HepG2 (cell line): ENCODE measurements around the gene MAPK6. TPM values are rescaled to one million over a fixed set of nuclear protein-coding genes. Genes with fewer than 3 reads are reported as not detected.

Experiments
- FOXP4 ChIP-seq: sonication (generic); formaldehyde crosslinking; IDR thresholded peaks from 2 replicates; pipeline ENCODE4 v1.4.0; 2020; ENCODE audit warnings: missing genetic modification reagents
- GZF1 ChIP-seq: sonication (generic); formaldehyde crosslinking; IDR thresholded peaks from 2 replicates; pipeline ENCODE4 v1.5.1; 2020; ENCODE audit warnings: mild to moderate bottlenecking, missing genetic modification reagents
- MXD1 ChIP-seq: sonication (generic); formaldehyde crosslinking; IDR thresholded peaks from 2 replicates; pipeline ENCODE4 v1.4.0; 2020; ENCODE audit warnings: mild to moderate bottlenecking, missing genetic modification reagents
- NCOA2 ChIP-seq: sonication (generic); formaldehyde crosslinking; IDR thresholded peaks from 2 replicates; pipeline ENCODE4 v1.8.0; 2022; ENCODE audit warnings: inconsistent platforms
- RAD51 ChIP-seq: fragments of 450-650 bp; IDR thresholded peaks from 2 replicates; pipeline ENCODE4 v1.6.1; 2016; ENCODE audit warnings: borderline replicate concordance
- RELA ChIP-seq: sonication (generic); formaldehyde crosslinking; IDR thresholded peaks from 2 replicates; pipeline ENCODE4 v1.4.0; 2020; ENCODE audit warnings: missing genetic modification reagents
- TAF15 ChIP-seq: fragments of 200-400 bp; formaldehyde crosslinking; IDR thresholded peaks from one replicate; pipeline ENCODE4 v1.6.1; 2018; ENCODE audit warnings: mild to moderate bottlenecking, low read depth, low read length; ENCODE audit not compliant: poor library complexity, severe bottlenecking
- TFDP2 ChIP-seq: sonication (generic); formaldehyde crosslinking; IDR thresholded peaks from 2 replicates; pipeline ENCODE4 v1.4.0; 2020; ENCODE audit warnings: missing genetic modification reagents
- ZNF10 ChIP-seq: sonication (generic); formaldehyde crosslinking; IDR thresholded peaks from 2 replicates; pipeline ENCODE4 v1.4.0; 2020; ENCODE audit warnings: mild to moderate bottlenecking, low read depth, missing genetic modification reagents, borderline replicate concordance
- ZNF670 ChIP-seq: sonication (generic); formaldehyde crosslinking; IDR thresholded peaks from 2 replicates; pipeline ENCODE4 v1.8.0; 2022; ENCODE audit warnings: mild to moderate bottlenecking, missing genetic modification reagents, borderline replicate concordance
- polyA plus RNA-seq, 8 experiments: library from polyadenylated mRNA; depleted of rRNA in 3 of 8; stranded (reverse) in 7 of 8; unstranded in 1 of 8; fragments of >200 nt; fragmentation: Illumina TruSeq in 4 of 8; extraction: Trizol in 4 of 8; gene quantifications; 2 replicates each; pipeline versions ENCODE4 v1.2.1 to v1.2.3, GENCODE V29; 2011 to 2016; ENCODE audit warnings: low read depth in 4 of 8, missing spikeins in 1 of 8, mixed read lengths in 1 of 8; ENCODE audit not compliant: insufficient read depth in 1 of 8
- total RNA-seq, 5 experiments: library from RNA; depleted of rRNA; stranded (reverse); fragments of >200 nt; fragmentation: Illumina TruSeq; extraction: Trizol; gene quantifications; 2 replicates each; pipeline ENCODE4 v1.2.3, GENCODE V29; 2016; ENCODE audit warnings: low read depth in 1 of 5
- TF ChIP-seq, protein P1 (sequence below): IDR thresholded peaks from 2 replicates; pipeline ENCODE4 v1.6.1; 2016; ENCODE audit warnings: low read depth, control low read depth
- TF ChIP-seq, protein P2 (sequence below): sonication (generic); formaldehyde crosslinking; IDR thresholded peaks from one replicate; pipeline ENCODE4 v1.5.1; 2020; ENCODE audit warnings: mild to moderate bottlenecking, missing genetic modification reagents; ENCODE audit errors: not compliant biosample characterization

Gene MAPK6
- total and polyA plus RNA-seq, 2 of the 13 experiments (the other 11 are each of a cell fraction or from before 2014, with no cell fraction given) = 89.5 to 99.7 TPM

DNA sequence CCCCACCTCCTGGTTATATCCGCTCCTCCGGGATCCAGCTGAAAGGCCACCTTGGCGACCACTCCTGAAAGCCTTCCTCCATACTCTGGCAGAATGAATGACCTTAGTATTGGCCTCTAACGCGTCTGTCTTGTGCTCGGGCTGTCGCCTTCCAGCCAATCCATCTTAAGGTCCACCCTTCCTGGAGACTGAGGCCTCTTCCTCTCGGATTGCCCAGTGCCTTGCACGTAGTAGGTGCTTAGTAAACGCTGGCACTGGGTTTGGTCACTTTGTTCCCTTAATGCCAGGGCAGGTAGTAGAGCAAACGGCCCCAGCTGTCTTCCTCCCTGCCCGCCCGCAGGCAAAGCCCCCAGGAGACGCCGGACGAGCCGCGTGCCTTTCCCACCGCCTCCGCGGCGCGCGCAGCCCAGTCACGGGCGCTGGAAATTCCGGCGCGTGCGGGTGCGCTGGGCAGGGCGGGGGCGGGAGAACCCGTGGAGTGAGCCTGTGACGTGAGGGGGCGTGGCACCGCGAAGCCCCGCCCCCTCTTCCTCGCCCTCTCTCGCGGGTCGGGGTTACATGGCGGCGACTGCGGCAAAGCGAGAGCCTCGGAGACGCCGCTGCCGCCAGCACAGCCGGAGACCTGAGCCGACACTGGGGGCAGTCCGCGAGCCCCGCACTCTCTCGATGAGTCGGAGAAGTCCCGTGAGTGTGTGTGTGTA lies at the start of gene MAPK6 (continued):
- peak; percentile 67; the same call in 1 of the 2 replicates for TF ChIP-seq FOXP4 (CRISPR knock-in tag)
- TF ChIP-seq, protein P1, sequence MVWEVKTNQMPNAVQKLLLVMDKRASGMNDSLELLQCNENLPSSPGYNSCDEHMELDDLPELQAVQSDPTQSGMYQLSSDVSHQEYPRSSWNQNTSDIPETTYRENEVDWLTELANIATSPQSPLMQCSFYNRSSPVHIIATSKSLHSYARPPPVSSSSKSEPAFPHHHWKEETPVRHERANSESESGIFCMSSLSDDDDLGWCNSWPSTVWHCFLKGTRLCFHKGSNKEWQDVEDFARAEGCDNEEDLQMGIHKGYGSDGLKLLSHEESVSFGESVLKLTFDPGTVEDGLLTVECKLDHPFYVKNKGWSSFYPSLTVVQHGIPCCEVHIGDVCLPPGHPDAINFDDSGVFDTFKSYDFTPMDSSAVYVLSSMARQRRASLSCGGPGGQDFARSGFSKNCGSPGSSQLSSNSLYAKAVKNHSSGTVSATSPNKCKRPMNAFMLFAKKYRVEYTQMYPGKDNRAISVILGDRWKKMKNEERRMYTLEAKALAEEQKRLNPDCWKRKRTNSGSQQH = peak; percentile 87
- TF ChIP-seq ZNF10 (CRISPR knock-in tag) = no peak
- TF ChIP-seq MXD1 (CRISPR knock-in tag) = peak; percentile 90
- TF ChIP-seq ZNF670 = peak; percentile 78; the same call in 1 of the 2 replicates
- peak; percentile 89 for TF ChIP-seq TFDP2
- no peak for TF ChIP-seq TAF15
- TF ChIP-seq RELA (CRISPR knock-in tag) = no peak
- TF ChIP-seq, protein P2, sequence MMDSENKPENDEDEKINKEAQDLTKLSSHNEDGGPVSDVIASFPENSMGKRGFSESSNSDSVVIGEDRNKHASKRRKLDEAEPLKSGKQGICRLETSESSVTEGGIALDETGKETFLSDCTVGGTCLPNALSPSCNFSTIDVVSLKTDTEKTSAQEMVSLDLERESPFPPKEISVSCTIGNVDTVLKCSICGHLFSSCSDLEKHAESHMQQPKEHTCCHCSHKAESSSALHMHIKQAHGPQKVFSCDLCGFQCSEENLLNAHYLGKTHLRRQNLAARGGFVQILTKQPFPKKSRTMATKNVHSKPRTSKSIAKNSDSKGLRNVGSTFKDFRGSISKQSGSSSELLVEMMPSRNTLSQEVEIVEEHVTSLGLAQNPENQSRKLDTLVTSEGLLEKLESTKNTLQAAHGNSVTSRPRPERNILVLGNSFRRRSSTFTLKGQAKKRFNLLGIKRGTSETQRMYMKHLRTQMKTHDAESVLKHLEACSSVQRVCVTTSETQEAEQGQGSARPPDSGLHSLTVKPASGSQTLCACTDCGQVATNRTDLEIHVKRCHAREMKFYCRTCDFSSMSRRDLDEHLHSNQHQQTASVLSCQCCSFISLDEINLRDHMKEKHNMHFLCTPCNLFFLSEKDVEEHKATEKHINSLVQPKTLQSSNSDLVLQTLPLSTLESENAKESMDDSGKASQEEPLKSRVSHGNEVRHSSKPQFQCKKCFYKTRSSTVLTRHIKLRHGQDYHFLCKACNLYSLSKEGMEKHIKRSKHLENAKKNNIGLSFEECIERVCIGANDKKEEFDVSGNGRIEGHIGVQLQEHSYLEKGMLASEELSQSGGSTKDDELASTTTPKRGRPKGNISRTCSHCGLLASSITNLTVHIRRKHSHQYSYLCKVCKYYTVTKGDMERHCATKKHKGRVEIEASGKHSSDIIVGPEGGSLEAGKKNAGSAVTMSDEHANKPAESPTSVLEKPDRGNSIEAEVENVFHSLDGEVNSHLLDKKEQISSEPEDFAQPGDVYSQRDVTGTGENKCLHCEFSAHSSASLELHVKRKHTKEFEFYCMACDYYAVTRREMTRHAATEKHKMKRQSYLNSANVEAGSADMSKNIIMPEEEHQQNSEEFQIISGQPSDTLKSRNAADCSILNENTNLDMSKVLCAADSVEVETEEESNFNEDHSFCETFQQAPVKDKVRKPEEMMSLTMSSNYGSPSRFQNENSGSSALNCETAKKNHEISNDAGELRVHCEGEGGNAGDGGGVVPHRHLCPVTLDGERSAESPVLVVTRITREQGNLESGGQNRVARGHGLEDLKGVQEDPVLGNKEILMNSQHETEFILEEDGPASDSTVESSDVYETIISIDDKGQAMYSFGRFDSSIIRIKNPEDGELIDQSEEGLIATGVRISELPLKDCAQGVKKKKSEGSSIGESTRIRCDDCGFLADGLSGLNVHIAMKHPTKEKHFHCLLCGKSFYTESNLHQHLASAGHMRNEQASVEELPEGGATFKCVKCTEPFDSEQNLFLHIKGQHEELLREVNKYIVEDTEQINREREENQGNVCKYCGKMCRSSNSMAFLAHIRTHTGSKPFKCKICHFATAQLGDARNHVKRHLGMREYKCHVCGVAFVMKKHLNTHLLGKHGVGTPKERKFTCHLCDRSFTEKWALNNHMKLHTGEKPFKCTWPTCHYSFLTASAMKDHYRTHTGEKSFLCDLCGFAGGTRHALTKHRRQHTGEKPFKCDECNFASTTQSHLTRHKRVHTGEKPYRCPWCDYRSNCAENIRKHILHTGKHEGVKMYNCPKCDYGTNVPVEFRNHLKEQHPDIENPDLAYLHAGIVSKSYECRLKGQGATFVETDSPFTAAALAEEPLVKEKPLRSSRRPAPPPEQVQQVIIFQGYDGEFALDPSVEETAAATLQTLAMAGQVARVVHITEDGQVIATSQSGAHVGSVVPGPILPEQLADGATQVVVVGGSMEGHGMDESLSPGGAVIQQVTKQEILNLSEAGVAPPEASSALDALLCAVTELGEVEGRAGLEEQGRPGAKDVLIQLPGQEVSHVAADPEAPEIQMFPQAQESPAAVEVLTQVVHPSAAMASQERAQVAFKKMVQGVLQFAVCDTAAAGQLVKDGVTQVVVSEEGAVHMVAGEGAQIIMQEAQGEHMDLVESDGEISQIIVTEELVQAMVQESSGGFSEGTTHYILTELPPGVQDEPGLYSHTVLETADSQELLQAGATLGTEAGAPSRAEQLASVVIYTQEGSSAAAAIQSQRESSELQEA = peak; percentile 96
- TF ChIP-seq RAD51 = no peak
- peak; percentile 89 for TF ChIP-seq GZF1 (CRISPR knock-in tag)
- 0 out of 2 replicates have a peak, but pooled peaks have one; percentile 12 for TF ChIP-seq NCOA2 (CRISPR knock-in tag)
